HUES64 (cell line): ENCODE data around the gene ABHD1.
A peak's percentile ranks its signal among the peaks of the same experiment; 100 is the strongest.

ENCODE experiments used
- H3K27ac ChIP-seq: 2 replicates; pipeline ENCODE4 v1.7.0; 2013; ENCODE audit warnings: low read depth, low read length, inconsistent platforms
- H3K27me3 ChIP-seq: 2 replicates; pipeline ENCODE4 v1.6.1; 2013; ENCODE audit warnings: mild to moderate bottlenecking, low read length; ENCODE audit not compliant: insufficient read depth
- H3K36me3 ChIP-seq: 2 replicates; pipeline ENCODE4 v1.6.1; 2013; ENCODE audit warnings: mild to moderate bottlenecking, low read length; ENCODE audit not compliant: insufficient read depth
- H3K4me1 ChIP-seq: 2 replicates; pipeline ENCODE4 v1.6.1; 2013; ENCODE audit warnings: mild to moderate bottlenecking, low read length, moderate library complexity; ENCODE audit not compliant: insufficient read depth
- H3K4me3 ChIP-seq: 2 replicates; pipeline ENCODE4 v1.5.1; 2013; ENCODE audit warnings: mild to moderate bottlenecking, low read length, moderate library complexity
- H3K9ac ChIP-seq: 2 replicates; pipeline ENCODE4 v1.6.1; 2013; ENCODE audit warnings: mild to moderate bottlenecking, low read depth, low read length
- H3K9me3 ChIP-seq: 2 replicates; pipeline ENCODE4 v1.6.1; 2013; ENCODE audit warnings: low read depth, low read length; ENCODE audit not compliant: insufficient read depth
- WGBS: fragments of 150-250, 120-280 bp; methylation state at CpG from one replicate; pipeline ENCODE4 v1.1.7; 2013; ENCODE audit warnings: missing lambda C conversion rate; 5-methylcytosine and 5-hydroxymethylcytosine counted together

Gene ABHD1

DNA sequence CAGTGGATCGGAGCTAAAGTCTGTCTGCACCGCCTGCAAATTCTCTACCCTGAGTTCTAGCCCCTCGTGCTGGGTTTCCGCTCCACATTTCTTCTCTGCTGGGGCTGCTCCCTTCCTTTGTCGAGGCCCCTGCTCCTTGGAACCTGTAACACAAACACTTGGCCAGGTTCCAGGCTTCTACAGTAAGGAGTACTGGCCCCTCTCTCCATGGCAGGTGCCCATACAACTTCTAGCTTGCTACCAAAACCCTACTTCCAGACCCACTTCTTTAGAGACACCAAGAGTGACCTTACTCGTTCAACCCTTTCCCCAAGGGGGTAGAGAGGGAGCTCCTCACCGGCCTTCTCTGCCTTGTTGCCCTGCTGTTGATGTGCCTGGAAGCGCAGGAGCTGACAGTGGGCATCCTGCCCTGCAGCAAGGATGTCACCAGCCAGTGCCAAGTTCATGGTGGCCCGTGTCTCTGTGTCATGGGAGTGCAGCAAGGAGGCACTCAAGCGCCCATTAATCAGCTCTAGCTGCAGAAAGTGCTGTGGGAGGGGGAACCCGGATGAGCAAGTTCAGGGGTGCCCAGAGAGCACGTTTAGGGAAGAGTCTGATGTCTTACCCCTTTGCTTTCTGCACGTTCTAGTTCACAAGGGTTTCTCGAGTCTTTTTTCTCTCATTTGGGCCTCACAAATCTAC lies 9.7 kb downstream of the ABHD1 start:
- peak overlapping the region; percentile 82; the same call in 1 of the 2 replicates for H3K9ac ChIP-seq
- peaks cover 32% of the 10 kb centered on the region for H3K36me3 ChIP-seq
- no peaks in the 10 kb centered on the region for H3K9me3 ChIP-seq
- H3K27me3 ChIP-seq, result no peaks in the 10 kb centered on the region
- peak overlapping the region; percentile 82 for H3K4me3 ChIP-seq
- peaks cover 5% of the 10 kb centered on the region; the same call in 1 of the 2 replicates for H3K4me1 ChIP-seq
- WGBS, result 57% methylated on average over 14 of the region's 14 CpGs
- H3K27ac ChIP-seq, result no peak overlapping the region

DNA sequence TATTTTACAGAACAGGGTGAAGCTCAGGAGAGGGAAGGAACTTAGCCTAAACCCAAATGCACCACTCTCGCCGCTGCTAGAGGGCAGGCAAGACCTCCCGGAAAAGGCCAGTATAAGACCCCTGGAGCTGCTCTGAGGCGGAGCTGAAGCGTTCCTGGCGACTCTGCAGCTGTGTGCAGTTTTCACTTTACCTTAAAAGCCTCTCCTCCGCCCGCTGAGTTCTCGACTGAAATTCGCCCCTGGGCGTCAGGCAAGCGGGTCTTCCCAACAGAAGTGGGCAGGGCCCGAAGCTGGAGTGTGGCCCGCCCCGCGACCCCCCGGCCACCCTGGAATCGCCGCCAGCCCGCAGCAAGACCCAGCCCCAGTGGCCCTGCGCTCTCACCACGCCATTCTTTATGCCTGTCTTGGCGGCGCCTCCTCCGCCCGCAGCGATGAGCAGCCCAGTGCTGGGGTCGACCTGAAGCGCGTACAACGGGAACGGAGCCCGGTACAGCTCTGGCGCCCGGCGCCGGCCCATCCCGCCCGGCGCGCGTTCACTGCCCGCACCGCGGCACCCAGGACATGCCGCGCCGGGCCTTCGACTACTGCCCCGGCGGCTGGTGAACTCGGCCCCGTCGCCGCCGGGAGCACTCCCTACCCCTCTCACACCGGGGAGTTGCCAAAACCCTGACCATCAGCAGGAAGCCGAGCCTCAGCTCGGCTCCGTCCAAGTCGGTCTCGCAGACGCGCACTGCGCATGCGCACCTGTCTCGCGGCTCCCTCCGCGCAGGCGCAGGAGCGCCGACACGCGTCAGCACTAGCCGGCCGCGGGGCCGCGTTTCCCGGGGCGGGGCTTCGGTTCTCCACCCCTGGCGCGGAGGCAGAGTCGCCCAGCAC lies 10.5 kb downstream of the ABHD1 start, which contains the start of gene PREB:
Gene PREB (minus strand): TSS at position 732 of the 876 bp plus-strand sequence. CDS start 215 bp downstream, at position 517.
- Histone ChIP-seq H3K27me3 (no peaks in the 10 kb centered on the region), H3K27ac (peak within 1 kb of the TSS; percentile 66; the same call in 1 of the 2 replicates), H3K9me3 (no peaks in the 10 kb centered on the region), H3K36me3 (peaks cover 32% of the 10 kb centered on the region), H3K4me3 (peak within 1 kb of the TSS; percentile 82), H3K4me1 (peaks cover 5% of the 10 kb centered on the region; the same call in 1 of the 2 replicates), H3K9ac (peak within 1 kb of the TSS; percentile 82)
- WGBS, result under 1% methylated on average over 86 of the region's 86 CpGs

DNA sequence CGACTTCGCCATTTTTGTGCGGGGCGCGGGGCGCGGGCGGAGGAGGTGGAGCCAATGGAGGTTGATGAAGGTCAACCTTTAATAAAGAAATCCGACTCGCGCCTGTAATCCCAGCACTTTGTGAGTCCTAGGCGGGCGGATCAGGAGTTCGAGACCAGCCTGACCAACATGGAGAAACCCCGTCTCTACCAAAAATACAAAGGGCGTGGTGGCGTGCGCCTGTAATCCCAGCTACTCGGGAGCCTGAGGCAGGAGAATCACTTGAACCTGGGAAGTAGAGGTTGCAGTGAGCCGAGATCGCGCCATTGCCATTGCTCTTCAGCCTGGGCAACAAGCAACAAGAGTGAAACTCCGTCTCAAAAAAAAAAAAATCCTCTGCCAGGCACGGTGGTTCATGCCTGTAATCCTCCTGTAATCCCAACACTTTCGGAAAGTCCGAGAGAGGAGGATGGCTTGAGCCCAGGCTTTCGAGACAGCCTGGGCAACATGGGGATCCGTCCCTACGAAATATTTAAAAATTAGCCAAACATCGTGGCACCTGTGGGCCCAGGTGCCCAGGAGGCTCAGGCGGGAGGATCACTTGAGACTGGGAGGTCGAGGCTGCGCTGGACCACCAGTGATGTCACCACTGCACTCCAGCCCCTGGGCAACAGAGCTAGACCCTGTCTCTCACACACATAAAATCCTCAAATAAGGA lies 11.3 kb downstream of the ABHD1 start:
- Histone ChIP-seq H3K36me3 (peaks cover 32% of the 10 kb centered on the region), H3K27me3 (no peaks in the 10 kb centered on the region), H3K4me1 (peaks cover 5% of the 10 kb centered on the region; the same call in 1 of the 2 replicates), H3K9ac (no peak overlapping the region), H3K9me3 (no peaks in the 10 kb centered on the region), H3K4me3 (peak overlapping the region; percentile 82), H3K27ac (no peak overlapping the region)
- 54% methylated on average over 33 of the region's 33 CpGs for WGBS

DNA sequence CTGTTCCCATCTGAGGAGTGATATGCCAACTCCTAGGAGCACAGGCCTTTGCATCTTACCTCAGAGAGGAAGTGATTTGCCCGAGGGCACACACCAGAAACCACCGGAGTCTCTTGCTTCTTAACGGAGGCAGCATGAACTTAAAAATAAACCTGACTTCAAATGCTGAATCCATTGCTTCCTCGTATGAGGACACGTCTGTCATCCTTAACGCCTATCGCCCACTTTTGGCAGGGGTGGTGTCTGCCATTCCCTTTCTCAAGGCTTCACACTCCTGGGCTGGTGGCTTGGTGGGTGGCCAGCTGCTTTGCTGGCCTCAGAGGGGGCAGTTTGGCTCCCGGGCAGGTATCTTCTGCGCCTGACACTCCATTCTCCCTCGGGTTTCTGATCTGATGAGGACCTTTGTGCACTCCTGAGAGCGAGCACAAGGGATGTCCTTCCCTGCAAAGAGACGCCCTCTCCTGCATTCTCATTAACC lies 11.9 kb downstream of the ABHD1 start:
- Histone ChIP-seq H3K36me3 (peaks cover 26% of the 10 kb centered on the region), H3K4me3 (no peak overlapping the region), H3K4me1 (peaks cover 5% of the 10 kb centered on the region; the same call in 1 of the 2 replicates), H3K27ac (no peak overlapping the region), H3K9me3 (no peaks in the 10 kb centered on the region), H3K27me3 (no peaks in the 10 kb centered on the region), H3K9ac (no peak overlapping the region)
- 94% methylated on average over 12 of the region's 12 CpGs for WGBS

DNA sequence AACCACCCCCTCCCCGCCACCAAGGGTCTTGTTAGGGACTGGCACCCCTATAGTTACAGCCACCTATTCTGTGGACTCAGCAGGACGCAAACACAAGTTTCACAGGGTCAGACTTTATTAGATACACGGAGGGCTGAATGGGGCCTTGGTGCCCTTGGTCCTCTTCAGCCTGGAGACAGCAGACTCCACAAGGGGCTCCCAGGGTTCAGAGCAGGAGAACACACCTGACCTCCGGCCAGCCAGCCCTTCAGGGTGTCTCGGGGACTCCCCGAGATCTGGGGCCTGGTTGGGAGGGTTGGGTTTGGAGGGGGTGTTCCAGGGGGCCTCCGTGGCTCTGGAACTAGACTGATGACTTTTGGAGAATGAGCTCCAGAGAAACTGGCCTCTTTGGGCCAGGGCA lies 13.1 kb downstream of the ABHD1 start:
- no peak overlapping the region for H3K27ac ChIP-seq
- 94% methylated on average over 7 of the region's 7 CpGs for WGBS
- no peak overlapping the region for H3K9ac ChIP-seq
- no peaks in the 10 kb centered on the region for H3K9me3 ChIP-seq
- H3K4me1 ChIP-seq, result peaks cover 5% of the 10 kb centered on the region; the same call in 1 of the 2 replicates
- no peaks in the 10 kb centered on the region for H3K27me3 ChIP-seq
- peaks cover 14% of the 10 kb centered on the region for H3K36me3 ChIP-seq
- no peak overlapping the region for H3K4me3 ChIP-seq

DNA sequence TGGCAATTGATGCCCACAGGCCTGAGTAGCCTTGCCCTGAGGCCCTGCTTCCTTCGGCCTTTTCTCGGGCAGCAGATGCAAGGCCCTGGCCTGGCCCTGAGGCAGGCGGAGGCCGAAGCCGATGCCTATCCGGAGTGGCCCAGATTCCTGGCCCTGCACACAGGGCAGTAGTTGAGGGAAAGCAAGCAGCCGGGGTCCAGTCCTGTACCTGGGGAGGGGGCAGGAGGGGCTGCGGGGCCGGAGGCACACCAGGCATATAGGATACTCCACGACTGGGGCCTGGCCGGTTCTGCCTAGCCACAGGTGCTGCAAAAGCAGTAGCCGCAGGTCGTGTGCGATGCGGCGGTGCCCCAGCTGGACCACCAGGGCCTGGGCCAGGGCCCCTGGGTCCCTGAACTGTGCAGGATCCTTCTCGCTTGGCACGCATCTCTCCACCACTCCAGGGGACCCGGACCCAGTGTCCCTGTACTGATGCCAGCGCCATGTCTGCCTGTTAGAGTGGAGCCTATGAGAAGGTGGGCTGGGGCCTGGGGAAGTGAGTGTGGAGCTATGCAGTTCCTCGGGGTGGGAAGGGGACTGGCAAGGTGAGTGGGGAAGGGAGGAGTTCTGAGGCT lies 13.8 kb downstream of the ABHD1 start:
- no peaks in the 10 kb centered on the region for H3K27me3 ChIP-seq
- no peak overlapping the region for H3K4me3 ChIP-seq
- 94% methylated on average over 21 of the region's 21 CpGs for WGBS
- H3K9me3 ChIP-seq, result no peaks in the 10 kb centered on the region
- peaks cover 7% of the 10 kb centered on the region for H3K36me3 ChIP-seq
- H3K27ac ChIP-seq, result no peak overlapping the region
- peaks cover 5% of the 10 kb centered on the region; the same call in 1 of the 2 replicates for H3K4me1 ChIP-seq
- no peak overlapping the region for H3K9ac ChIP-seq

DNA sequence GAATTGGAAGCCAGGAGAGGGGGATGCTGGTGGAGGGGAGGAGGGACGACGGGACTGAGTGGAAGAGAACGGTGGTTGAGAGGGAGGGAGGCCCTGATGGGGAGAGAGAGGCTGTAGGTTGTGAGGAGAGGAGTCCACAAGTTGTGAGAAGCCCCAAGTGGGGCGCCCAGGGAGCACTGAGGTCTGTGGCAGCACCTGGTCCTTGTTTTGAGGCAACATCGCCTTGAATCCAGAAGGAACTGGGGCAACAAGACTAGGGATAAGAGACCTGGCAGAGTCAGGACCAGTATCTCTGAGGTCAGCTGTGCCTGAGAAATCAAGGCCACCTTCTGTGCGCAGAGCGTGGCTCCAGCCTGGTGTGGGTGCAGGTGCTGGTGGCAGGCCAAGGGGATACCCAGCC lies 14.5 kb downstream of the ABHD1 start:
- Histone ChIP-seq H3K4me1 (peaks cover 3% of the 10 kb centered on the region; the same call in 1 of the 2 replicates), H3K9me3 (no peaks in the 10 kb centered on the region), H3K36me3 (peaks cover under 1% of the 10 kb centered on the region; the same call in 1 of the 2 replicates), H3K4me3 (no peak overlapping the region), H3K27me3 (no peaks in the 10 kb centered on the region), H3K9ac (no peak overlapping the region), H3K27ac (no peak overlapping the region)
- WGBS, result 87% methylated on average over 7 of the region's 7 CpGs

DNA sequence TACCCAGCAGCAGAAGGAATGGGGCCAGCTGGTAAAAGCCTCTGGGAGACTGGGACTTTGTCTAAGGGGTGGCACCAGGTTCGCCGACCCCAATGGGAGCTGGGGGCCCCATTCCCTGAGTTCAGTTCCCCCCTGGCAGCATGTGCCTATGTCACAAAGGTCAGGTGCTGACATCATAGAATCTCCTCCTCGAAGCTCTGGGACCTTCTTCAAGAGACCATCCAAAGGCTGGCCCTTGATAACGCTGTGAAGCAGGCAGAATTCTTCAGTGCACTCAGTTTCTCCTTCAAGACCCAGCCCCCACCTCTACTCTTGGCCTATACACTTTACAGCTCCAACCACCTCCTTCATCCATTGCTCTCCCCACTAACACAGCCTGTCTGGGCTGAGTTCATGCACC lies 15.7 kb downstream of the ABHD1 start, which contains the start of gene PRR30:
Gene PRR30 (minus strand): TSS at position 101 of the 400 bp plus-strand sequence. CDS start 1,081 bp downstream, outside the sequence.
- WGBS, result 87% methylated on average over 4 of the region's 4 CpGs
- H3K27me3 ChIP-seq, result no peaks in the 10 kb centered on the region
- no peak within 1 kb of the TSS for H3K9ac ChIP-seq
- no peaks in the 10 kb centered on the region for H3K9me3 ChIP-seq
- no peaks in the 10 kb centered on the region for H3K36me3 ChIP-seq
- H3K4me1 ChIP-seq, result no peaks in the 10 kb centered on the region
- H3K27ac ChIP-seq, result no peak within 1 kb of the TSS
- H3K4me3 ChIP-seq, result no peak within 1 kb of the TSS

DNA sequence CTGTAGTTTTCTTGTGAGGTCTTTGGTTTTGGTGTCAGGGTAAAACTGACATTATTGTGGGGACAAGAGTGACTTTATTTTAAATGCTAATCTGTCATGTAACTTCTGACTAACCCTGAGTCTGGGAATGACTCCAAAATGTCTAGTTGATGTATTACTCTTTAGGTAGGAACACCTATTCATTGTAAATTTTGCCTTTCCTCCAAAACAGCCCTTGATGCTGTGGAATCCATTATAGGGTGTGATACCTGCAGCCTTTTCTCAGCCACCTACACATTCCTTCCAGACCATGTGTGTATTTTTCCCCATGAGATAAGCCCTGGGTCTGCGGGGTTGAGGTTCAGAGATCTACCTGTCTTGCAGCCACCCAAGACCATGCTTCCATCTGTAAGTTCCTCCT lies 19.7 kb downstream of the ABHD1 start:
- 93% methylated on average over 1 of the region's 1 CpG for WGBS
- Histone ChIP-seq H3K4me1 (no peaks in the 10 kb centered on the region), H3K36me3 (no peaks in the 10 kb centered on the region), H3K4me3 (no peak overlapping the region), H3K27ac (no peak overlapping the region), H3K9me3 (no peaks in the 10 kb centered on the region), H3K9ac (no peak overlapping the region), H3K27me3 (no peaks in the 10 kb centered on the region)

DNA sequence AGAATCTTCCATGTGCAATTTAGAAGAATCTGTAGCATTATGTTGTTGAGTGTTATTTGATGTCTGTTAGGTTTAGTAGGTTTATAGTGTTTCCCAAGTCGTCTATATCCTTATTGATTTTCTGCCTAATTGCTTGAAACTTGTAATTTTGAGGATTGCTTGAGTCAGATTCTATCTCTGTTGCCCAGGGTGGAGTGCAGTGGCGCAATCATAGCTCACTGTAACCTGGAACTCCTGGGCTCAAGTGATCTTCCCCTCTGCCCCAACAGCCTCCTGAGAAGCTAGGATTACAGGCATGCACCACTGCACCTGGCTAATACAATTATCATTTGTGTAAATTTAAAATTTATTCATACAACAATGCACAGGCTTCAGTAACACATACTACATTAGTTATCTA lies 22.1 kb downstream of the ABHD1 start:
- Histone ChIP-seq H3K9ac (no peak overlapping the region), H3K36me3 (no peaks in the 10 kb centered on the region), H3K9me3 (no peaks in the 10 kb centered on the region), H3K27ac (no peak overlapping the region), H3K27me3 (no peaks in the 10 kb centered on the region), H3K4me1 (no peaks in the 10 kb centered on the region), H3K4me3 (no peak overlapping the region)
- WGBS, result 95% methylated on average over 2 of the region's 2 CpGs
